Thymus (tissue), 14 donors: ENCODE measurements around the gene JAM3. TPM values are rescaled to one million over a fixed set of nuclear protein-coding genes. Genes with fewer than 3 reads are reported as not detected.
A peak's percentile ranks its signal among the peaks of the same experiment; 100 is the strongest.

Source experiments
- DNase-seq, 9 donors: peaks; one replicate each; pipeline ENCODE4 v3.0.0-alpha.2; 2013; ENCODE audit warnings: low spot score in 9 of 9, low read depth in 6 of 9, missing footprints in 1 of 9
- H3K27ac ChIP-seq, 2 donors: one replicate each; pipeline ENCODE4 v1.5.1; 2013; ENCODE audit warnings: control low read depth in 1 of 2, low read depth in 1 of 2, low read length in 1 of 2, mild to moderate bottlenecking in 1 of 2, moderate library complexity in 1 of 2
- H3K27me3 ChIP-seq, 2 donors: one replicate each; pipeline ENCODE4 v1.5.1; 2013; ENCODE audit warnings: low read length in 1 of 2; ENCODE audit not compliant: control insufficient read depth in 2 of 2, insufficient read depth in 1 of 2
- H3K36me3 ChIP-seq, 2 donors: one replicate each; pipeline ENCODE4 v1.5.1; 2013; ENCODE audit warnings: low read length in 1 of 2, mild to moderate bottlenecking in 1 of 2, moderate library complexity in 1 of 2; ENCODE audit not compliant: control insufficient read depth in 2 of 2, insufficient read depth in 2 of 2
- H3K4me1 ChIP-seq, 2 donors: one replicate each; pipeline ENCODE4 v1.5.1; 2013; ENCODE audit warnings: low read length in 2 of 2; ENCODE audit not compliant: control insufficient read depth in 2 of 2, insufficient read depth in 2 of 2
- H3K4me3 ChIP-seq, 2 donors: one replicate each; pipeline ENCODE4 v1.5.1; 2013; ENCODE audit warnings: low read length in 2 of 2, control low read depth in 1 of 2, mild to moderate bottlenecking in 1 of 2
- H3K9me3 ChIP-seq, 2 donors: one replicate each; pipeline ENCODE4 v1.5.1; 2013; ENCODE audit warnings: low read length in 1 of 2, mild to moderate bottlenecking in 1 of 2; ENCODE audit not compliant: control insufficient read depth in 2 of 2, insufficient read depth in 1 of 2
- WGBS: extraction: QIAGEN DNeasy Blood & Tissue Kit; methylation state at CpG from one replicate; pipeline ENCODE4 v1.1.7; 2013; 5-methylcytosine and 5-hydroxymethylcytosine counted together
- long read RNA-seq, 10 donors: transcript quantifications; one replicate each; lab custom pipeline, GENCODE V29; 2026
- polyA plus RNA-seq: library from polyadenylated mRNA; stranded (reverse); fragments of 200-250 nt; gene quantifications from one replicate; pipeline ENCODE4 v1.2.3, GENCODE V29; 2013
- total RNA-seq: library from RNA; stranded (reverse); fragments of 120-200 nt; gene quantifications from one replicate; pipeline ENCODE4 v1.2.4, GENCODE V29; 2013
- donor health status: healthy.

Gene JAM3
- total RNA-seq (15.8 TPM), polyA plus RNA-seq (19.3 TPM)
- long read RNA-seq, donor 1: 0 reads
- long read RNA-seq, donor 2: 0 reads
- long read RNA-seq, donor 3, partial matches to known transcripts: 0 of 5 reads
- long read RNA-seq, donor 3, other reads (novel, unspliced or antisense): 0 of 5 reads
- long read RNA-seq, donor 4, partial matches to known transcripts: 0 of 4 reads
- long read RNA-seq, donor 4, other reads (novel, unspliced or antisense): 0 of 4 reads
- long read RNA-seq, donor 5, transcript JAM3-201 (9 exons, 3,912 nt): major isoform, 10 of 10 reads
- long read RNA-seq, donor 5, partial matches to known transcripts: 0 of 10 reads
- long read RNA-seq, donor 5, other reads (novel, unspliced or antisense): 0 of 10 reads
- long read RNA-seq, donor 6, partial matches to known transcripts: 0 of 4 reads
- long read RNA-seq, donor 6, other reads (novel, unspliced or antisense): 0 of 4 reads
- long read RNA-seq, donor 7, partial matches to known transcripts: 6 of 12 reads
- long read RNA-seq, donor 7, other reads (novel, unspliced or antisense): 0 of 12 reads
- long read RNA-seq, donor 8, partial matches to known transcripts: 0 of 4 reads
- long read RNA-seq, donor 8, other reads (novel, unspliced or antisense): 0 of 4 reads
- long read RNA-seq, donor 9, transcript JAM3-201 (9 exons, 3,912 nt): major isoform, 7 of 7 reads
- long read RNA-seq, donor 9, partial matches to known transcripts: 0 of 7 reads
- long read RNA-seq, donor 9, other reads (novel, unspliced or antisense): 0 of 7 reads
- long read RNA-seq, donor 10, transcript JAM3-201 (9 exons, 3,912 nt): major isoform, 7 of 8 reads
- long read RNA-seq, donor 10, partial matches to known transcripts: 0 of 8 reads
- long read RNA-seq, donor 10, other reads (novel, unspliced or antisense): 0 of 8 reads

- Histone ChIP-seq H3K4me3 (peak within 1 kb of the TSS; percentile 48 to 69), H3K27ac (peak within 1 kb of the TSS in 1 of 2 donors; percentile 26), H3K9me3 (no peaks in the 10 kb centered on the region), H3K36me3 (no peaks in the 10 kb centered on the region), H3K27me3 (peaks cover 0 to 2% of the 10 kb centered on the region in 2 donors), H3K4me1 (peaks cover 3 to 9% of the 10 kb centered on the region in 2 donors)
- WGBS: 1% methylated on average over 57 of the region's 57 CpGs
- DNase-seq: peak; percentile 68 to 95 (median 90)
Measured at GRCh38 chr11:134068829-134069425, at the start of gene JAM3. TSS of gene JAM3 (plus strand) at chr11:134069072. CDS start at chr11:134069084, 12 bp downstream.

DNA sequence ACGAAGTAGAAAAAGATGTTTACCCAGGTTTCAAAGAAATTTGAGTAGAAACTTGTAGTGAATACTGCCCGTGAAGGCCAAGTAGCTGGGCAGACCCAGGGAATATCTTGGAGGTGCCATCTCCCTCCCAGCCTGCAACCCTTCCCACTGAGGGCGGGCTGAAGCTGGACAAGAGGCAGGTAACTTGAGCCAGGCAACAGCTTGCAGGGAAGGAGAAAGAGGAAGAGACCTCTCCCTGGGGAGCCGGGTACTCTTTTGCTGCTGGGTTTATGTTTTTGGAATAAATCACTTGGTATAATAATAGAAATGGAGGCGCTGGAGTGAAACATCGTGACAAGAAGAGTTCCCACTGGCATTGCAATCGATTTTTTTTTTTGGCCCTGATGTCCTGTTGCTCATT, 49.4 kb upstream of the JAM3 start:
- Histone ChIP-seq H3K27me3 (peaks cover 0 to 56% of the 10 kb centered on the region in 2 donors), H3K9me3 (no peaks in the 10 kb centered on the region), H3K4me1 (no peaks in the 10 kb centered on the region), H3K36me3 (no peaks in the 10 kb centered on the region), H3K27ac (no peak overlapping the region), H3K4me3 (no peak overlapping the region)
- 68% methylated on average over 7 of the region's 7 CpGs for WGBS
- DNase-seq: no peak

- H3K9me3 ChIP-seq: no peaks in the 10 kb centered on the region
- no peak overlapping the region for H3K27ac ChIP-seq
- DNase-seq: no peak
- H3K27me3 ChIP-seq: peaks cover 0 to 60% of the 10 kb centered on the region in 2 donors
- WGBS: 88% methylated on average over 13 of the region's 13 CpGs
- no peaks in the 10 kb centered on the region for H3K36me3 ChIP-seq
- H3K4me3 ChIP-seq: no peak overlapping the region
- no peaks in the 10 kb centered on the region for H3K4me1 ChIP-seq
Measured at GRCh38 chr11:134020598-134020997, 48.3 kb upstream of the JAM3 start.

GRCh38 chr11:134021326-134021725, 47.5 kb upstream of the JAM3 start:
- Histone ChIP-seq H3K9me3 (no peaks in the 10 kb centered on the region), H3K27ac (no peak overlapping the region), H3K4me1 (no peaks in the 10 kb centered on the region), H3K4me3 (no peak overlapping the region), H3K36me3 (no peaks in the 10 kb centered on the region), H3K27me3 (peaks cover 0 to 60% of the 10 kb centered on the region in 2 donors)
- no peak for DNase-seq
- WGBS: 83% methylated on average over 7 of the region's 7 CpGs

DNA sequence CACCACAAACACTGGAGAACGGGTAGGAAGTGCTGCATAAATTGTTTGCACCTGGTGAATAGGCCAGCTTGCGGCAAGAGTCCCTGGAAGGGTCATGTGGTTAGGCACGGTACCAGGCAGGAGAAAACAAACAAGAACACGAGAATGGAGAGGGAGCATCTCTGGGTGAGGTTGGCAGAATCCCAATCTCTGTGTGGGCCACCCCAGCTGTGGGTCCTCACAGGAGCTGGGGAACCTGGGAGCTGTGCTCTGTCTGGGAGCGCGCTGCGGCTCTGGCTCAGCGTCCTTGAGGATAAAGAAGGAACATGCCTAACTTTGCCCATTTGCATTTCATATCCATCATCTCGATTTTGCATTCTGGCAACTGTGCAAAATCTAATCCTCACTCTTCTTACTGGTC, 46.1 kb upstream of the JAM3 start:
- no peaks in the 10 kb centered on the region for H3K36me3 ChIP-seq
- no peak for DNase-seq
- H3K27ac ChIP-seq: no peak overlapping the region
- 85% methylated on average over 9 of the region's 9 CpGs for WGBS
- no peak overlapping the region for H3K4me3 ChIP-seq
- peaks cover 0 to 67% of the 10 kb centered on the region in 2 donors for H3K27me3 ChIP-seq
- H3K4me1 ChIP-seq: peaks cover 3 to 12% of the 10 kb centered on the region in 2 donors
- no peaks in the 10 kb centered on the region for H3K9me3 ChIP-seq

- 85% methylated on average over 15 of the region's 15 CpGs for WGBS
- no peak for DNase-seq
Measured at GRCh38 chr11:134024420-134025081, 44.3 kb upstream of the JAM3 start.

DNA sequence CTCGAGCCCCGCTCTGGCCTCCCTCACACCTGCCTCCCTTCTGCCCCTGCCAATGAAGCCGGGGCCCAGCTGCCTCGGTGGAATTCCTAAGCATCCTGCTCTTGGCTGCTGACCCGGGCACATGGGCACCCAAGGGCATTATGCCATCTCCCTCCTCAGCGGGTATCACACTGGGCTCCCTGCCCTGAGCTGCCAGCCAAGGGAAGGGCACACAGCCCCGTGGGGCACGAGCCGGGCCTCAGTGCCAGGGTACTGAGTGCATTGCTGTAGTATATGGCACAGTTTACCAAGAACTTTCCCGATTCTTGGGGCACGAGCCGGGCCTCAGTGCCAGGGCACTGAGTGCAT, 43.8 kb upstream of the JAM3 start:
- Histone ChIP-seq H3K36me3 (no peaks in the 10 kb centered on the region), H3K9me3 (no peaks in the 10 kb centered on the region), H3K4me1 (peaks cover 6 to 20% of the 10 kb centered on the region in 2 donors), H3K4me3 (no peak overlapping the region), H3K27ac (no peak overlapping the region), H3K27me3 (peaks cover 0 to 66% of the 10 kb centered on the region in 2 donors)
- DNase-seq: no peak
- WGBS: 96% methylated on average over 12 of the region's 12 CpGs

More at GRCh38 chr11:134024420-134025081, 44.3 kb upstream of the JAM3 start:
- no peak overlapping the region for H3K27ac ChIP-seq
- H3K4me3 ChIP-seq: no peak overlapping the region
- H3K9me3 ChIP-seq: no peaks in the 10 kb centered on the region
- H3K4me1 ChIP-seq: peaks cover 6 to 20% of the 10 kb centered on the region in 2 donors
- H3K36me3 ChIP-seq: no peaks in the 10 kb centered on the region
- H3K27me3 ChIP-seq: peaks cover 0 to 65% of the 10 kb centered on the region in 2 donors

GRCh38 chr11:134026655-134027343, 42.1 kb upstream of the JAM3 start:
- DNase-seq: no peak
- Histone ChIP-seq H3K27ac (no peak overlapping the region), H3K27me3 (peaks cover 0 to 68% of the 10 kb centered on the region in 2 donors), H3K4me1 (peaks cover 6 to 20% of the 10 kb centered on the region in 2 donors), H3K36me3 (no peaks in the 10 kb centered on the region), H3K4me3 (no peak overlapping the region), H3K9me3 (no peaks in the 10 kb centered on the region)
- 54% methylated on average over 11 of the region's 11 CpGs for WGBS
